ENCODE data around the gene PRAF2.

Gene PRAF2

DNA sequence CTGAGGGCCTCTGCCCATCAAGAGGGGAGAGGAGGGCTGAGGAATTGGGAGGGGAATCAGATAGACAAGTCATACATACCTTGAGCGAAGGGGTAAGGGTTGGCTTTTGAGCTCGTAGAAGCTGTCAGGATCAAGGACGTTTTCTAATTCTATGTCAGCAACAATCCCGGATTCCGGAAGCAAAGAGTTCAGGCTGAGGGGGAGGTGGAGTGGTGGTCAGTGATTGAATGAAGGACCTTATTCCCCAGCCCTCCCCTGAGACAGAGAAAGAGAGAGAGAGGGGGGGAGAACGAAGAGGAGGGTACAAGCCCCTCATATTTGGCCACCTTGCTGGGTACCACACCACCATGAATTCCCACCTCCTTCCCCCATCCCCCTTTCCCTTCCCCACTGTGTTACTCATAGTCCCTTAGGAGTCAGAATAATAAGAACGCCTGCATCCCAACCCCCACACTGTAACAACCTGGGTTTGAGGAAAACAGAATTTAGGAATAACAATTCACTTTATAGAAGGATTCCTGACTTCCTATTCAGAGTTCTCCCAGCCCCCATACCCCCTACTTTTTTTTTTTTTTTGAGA, 33.3 kb downstream of the PRAF2 start:
- Mint-ChIP-seq H3K4me3 (peak overlapping the region; percentile 54), H3K27me3 (no peaks in the 10 kb centered on the region), H3K4me1 (ENCODE audit: low read depth) (peaks cover 34% of the 10 kb centered on the region), H3K27ac (peak overlapping the region; percentile 54), H3K9me3 (ENCODE audit: low read depth) (no peaks in the 10 kb centered on the region), H3K36me3 (peaks cover 3% of the 10 kb centered on the region)

- peak overlapping the region; percentile 54 for H3K4me3 Mint-ChIP-seq
- H3K36me3 Mint-ChIP-seq = peaks cover 3% of the 10 kb centered on the region
- no peaks in the 10 kb centered on the region for H3K9me3 Mint-ChIP-seq (ENCODE audit: low read depth)
- H3K27me3 Mint-ChIP-seq = no peaks in the 10 kb centered on the region
- H3K4me1 Mint-ChIP-seq (ENCODE audit: low read depth) = peaks cover 34% of the 10 kb centered on the region
- peak overlapping the region; percentile 70 for H3K27ac Mint-ChIP-seq
Observed at GRCh38 chrX:49039598-49040375, 34.0 kb downstream of the PRAF2 start.

DNA sequence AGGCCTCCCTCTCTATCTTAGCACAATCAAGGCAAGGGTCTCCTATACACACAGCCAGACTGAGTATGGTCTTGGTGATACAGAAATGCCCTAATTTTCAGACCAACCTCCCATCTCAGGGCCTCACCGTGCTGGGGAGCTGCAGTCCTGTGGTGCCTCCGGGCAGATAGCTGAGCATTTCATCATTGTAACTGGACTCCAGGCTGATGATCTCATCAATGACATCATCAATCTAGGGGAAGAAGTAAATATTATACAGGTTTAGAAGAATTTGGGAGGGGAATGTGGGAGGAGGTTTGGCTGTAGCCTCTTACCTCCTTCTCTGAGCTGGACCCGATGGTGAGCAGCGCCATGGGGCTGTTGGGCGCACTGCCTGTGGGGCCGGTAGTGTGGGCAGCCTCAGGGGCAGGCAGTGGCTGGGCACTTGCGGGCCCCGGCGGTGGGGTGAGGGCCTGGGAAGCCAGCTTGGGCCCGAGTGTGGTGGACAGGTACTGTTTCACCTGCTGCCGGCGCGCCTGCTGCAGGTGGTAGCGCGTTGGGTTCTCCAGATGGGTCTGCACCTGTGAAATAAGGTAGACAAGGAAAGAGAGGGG, 35.8 kb downstream of the PRAF2 start:
- H3K27ac Mint-ChIP-seq = no peak overlapping the region
- no peak overlapping the region for H3K4me3 Mint-ChIP-seq
- peaks cover 32% of the 10 kb centered on the region for H3K4me1 Mint-ChIP-seq (ENCODE audit: low read depth)
- peaks cover 3% of the 10 kb centered on the region for H3K36me3 Mint-ChIP-seq
- H3K9me3 Mint-ChIP-seq (ENCODE audit: low read depth) = no peaks in the 10 kb centered on the region
- H3K27me3 Mint-ChIP-seq = no peaks in the 10 kb centered on the region

- Mint-ChIP-seq H3K27me3 (no peaks in the 10 kb centered on the region), H3K27ac (no peak overlapping the region), H3K9me3 (ENCODE audit: low read depth) (no peaks in the 10 kb centered on the region), H3K4me3 (no peak overlapping the region), H3K36me3 (no peaks in the 10 kb centered on the region), H3K4me1 (ENCODE audit: low read depth) (no peaks in the 10 kb centered on the region)
Observed at GRCh38 chrX:49030283-49030682, 43.5 kb downstream of the PRAF2 start.

GRCh38 chrX:49029876-49030275, 43.9 kb downstream of the PRAF2 start:
- no peaks in the 10 kb centered on the region for H3K9me3 Mint-ChIP-seq (ENCODE audit: low read depth)
- no peaks in the 10 kb centered on the region for H3K36me3 Mint-ChIP-seq

More at GRCh38 chrX:49029876-49030275, 43.9 kb downstream of the PRAF2 start:
- Mint-ChIP-seq H3K4me1 (ENCODE audit: low read depth) (no peaks in the 10 kb centered on the region), H3K27me3 (no peaks in the 10 kb centered on the region), H3K4me3 (no peak overlapping the region), H3K27ac (no peak overlapping the region)

All from activated naive CD8-positive, alpha-beta T cell (primary cell).